GM13977 (cell line): ENCODE measurements around the gene NAPEPLD.

ENCODE experiments used
- DNase-seq: peaks from one replicate; pipeline ENCODE4 v3.0.0; 2012; ENCODE audit warnings: low spot score
- CTCF ChIP-seq: IDR thresholded peaks from 2 replicates; pipeline ENCODE4 v1.5.1; 2012; ENCODE audit warnings: mild to moderate bottlenecking, control low read depth; ENCODE audit not compliant: insufficient read depth; ENCODE audit errors: extremely low read depth, missing control alignments
- in situ Hi-C: fragments of 300-500 bp; cut with MboI; formaldehyde crosslinking; loops from one replicate; pipeline ENCODE4 v1.12.0; 2022; ENCODE audit warnings: low sequenced_read_pairs, low pct_unique_long_range_greater_than_20kb, mixed read lengths, inconsistent platforms; ENCODE audit not compliant: unreplicated experiment

NAPEPLD gene

GRCh38 chr7:103142494-103142893 is 6.4 kb downstream of the NAPEPLD start:
- DNase-seq: no peak
- in situ Hi-C loops: no loop called here
- no peak for TF ChIP-seq CTCF

GRCh38 chr7:103141753-103142404 is 7.0 kb downstream of the NAPEPLD start:
- no peak for DNase-seq
- in situ Hi-C loops: no loop called here
- no peak for TF ChIP-seq CTCF

GRCh38 chr7:103140685-103141084 is 8.2 kb downstream of the NAPEPLD start:
- no peak for TF ChIP-seq CTCF
- in situ Hi-C loops: no loop called here
- DNase-seq: no peak

GRCh38 chr7:103140061-103140460 is 8.8 kb downstream of the NAPEPLD start:
- in situ Hi-C loops: no loop called here
- TF ChIP-seq CTCF: no peak
- DNase-seq: no peak

GRCh38 chr7:103134836-103135554 is 13.9 kb downstream of the NAPEPLD start:
- in situ Hi-C loops: no loop called here
- no peak for DNase-seq
- no peak for TF ChIP-seq CTCF

- no peak for TF ChIP-seq CTCF
- in situ Hi-C loops: no loop called here
- no peak for DNase-seq
Observed at GRCh38 chr7:103132995-103133688, 15.8 kb downstream of the NAPEPLD start.
